Activated CD8-positive, alpha-beta memory T cell treated with anti-CD3 and anti-CD28 coated beads for 24 hours (primary cell): ENCODE data around the gene AP2B1.
"Not testable (repeated sequence)": the region's sequence is repeated elsewhere in the genome, so short reads cannot be mapped to it uniquely, and the experiment has no call there.

ENCODE experiments used
- DNase-seq: peaks from one replicate; pipeline ENCODE4 v3.0.0-alpha.2; 2020

Gene AP2B1

GRCh38 chr17:35578197-35578928 lies 8.8 kb upstream of the AP2B1 start, which contains the start of gene PEX12:
PEX12 (minus strand) TSS chr17:35578571; CDS start chr17:35578021, 550 bp downstream.
- peak; percentile 91 for DNase-seq

- DNase-seq, result no peak
These were observed 8.1 kb upstream of the AP2B1 start for GRCh38 chr17:35578929-35579432.

GRCh38 chr17:35584061-35584460 lies 3.1 kb upstream of the AP2B1 start:
- DNase-seq, result no peak

GRCh38 chr17:35586569-35587073 lies 501 bp upstream of the AP2B1 start:
- no peak for DNase-seq

- no peak for DNase-seq
These were observed 1.2 kb downstream of the AP2B1 start for GRCh38 chr17:35588196-35588920.

DNA sequence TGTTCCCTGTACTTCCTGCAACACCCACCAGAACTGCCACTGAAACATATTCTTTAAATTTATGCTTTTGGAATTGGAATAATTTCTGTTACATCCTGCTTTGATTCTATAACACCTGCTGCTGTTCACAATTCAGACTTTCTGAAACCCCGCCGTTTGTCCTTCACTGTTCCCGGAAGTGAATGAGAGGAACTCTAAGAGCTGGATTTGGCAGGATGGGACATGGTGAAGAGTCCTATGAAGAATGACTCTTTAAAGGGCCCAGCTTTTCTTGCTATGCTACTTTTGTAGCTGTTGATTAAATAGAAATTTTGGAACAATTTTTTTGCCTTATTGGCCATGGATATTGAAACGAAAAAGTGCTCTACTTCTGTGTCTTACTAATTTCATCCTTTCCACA lies 8.9 kb downstream of the AP2B1 start:
- no peak for DNase-seq

GRCh38 chr17:35596530-35597233 lies 9.6 kb downstream of the AP2B1 start:
- DNase-seq, result no peak

DNA sequence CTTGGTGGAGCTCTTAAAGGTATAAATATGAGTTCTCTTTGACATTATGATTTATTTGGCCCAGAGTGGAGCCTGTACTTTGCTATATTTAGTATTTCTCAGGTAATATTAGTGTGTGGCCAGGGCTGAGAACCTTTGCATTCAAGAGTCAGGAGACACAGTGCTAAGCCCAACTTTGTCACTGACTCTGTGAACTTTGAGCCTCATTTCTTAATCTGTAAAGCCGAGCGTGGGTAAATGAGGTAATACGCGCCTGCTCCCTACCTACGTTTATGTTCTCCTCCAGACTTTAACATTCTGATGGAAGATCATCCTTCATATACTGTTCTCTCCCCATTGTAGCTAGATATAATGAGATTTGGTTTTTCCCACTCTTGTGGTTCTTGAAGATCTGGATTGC lies 10.5 kb downstream of the AP2B1 start:
- DNase-seq, result no peak

DNA sequence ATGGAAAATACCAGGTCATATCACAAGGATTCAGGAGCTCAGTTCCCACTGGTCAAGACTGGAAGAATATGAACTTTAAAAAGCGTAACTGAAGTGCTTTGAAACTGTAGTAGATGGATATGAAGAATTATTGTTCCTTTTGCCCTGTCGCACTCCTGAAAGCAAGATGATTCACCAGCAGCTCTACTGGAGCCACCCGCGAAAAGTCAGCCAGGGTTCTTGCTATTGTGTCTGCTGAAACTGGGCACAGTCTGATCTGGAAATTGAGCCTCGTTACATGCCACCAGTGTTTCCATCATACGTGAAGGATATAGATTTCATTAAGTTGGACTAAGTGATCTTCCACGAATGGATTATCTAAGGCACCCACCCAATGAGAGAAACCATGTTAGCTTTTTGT lies 16.6 kb downstream of the AP2B1 start:
- no peak for DNase-seq

- no peak for DNase-seq
These were observed 18.6 kb downstream of the AP2B1 start for GRCh38 chr17:35605678-35606077.

DNA sequence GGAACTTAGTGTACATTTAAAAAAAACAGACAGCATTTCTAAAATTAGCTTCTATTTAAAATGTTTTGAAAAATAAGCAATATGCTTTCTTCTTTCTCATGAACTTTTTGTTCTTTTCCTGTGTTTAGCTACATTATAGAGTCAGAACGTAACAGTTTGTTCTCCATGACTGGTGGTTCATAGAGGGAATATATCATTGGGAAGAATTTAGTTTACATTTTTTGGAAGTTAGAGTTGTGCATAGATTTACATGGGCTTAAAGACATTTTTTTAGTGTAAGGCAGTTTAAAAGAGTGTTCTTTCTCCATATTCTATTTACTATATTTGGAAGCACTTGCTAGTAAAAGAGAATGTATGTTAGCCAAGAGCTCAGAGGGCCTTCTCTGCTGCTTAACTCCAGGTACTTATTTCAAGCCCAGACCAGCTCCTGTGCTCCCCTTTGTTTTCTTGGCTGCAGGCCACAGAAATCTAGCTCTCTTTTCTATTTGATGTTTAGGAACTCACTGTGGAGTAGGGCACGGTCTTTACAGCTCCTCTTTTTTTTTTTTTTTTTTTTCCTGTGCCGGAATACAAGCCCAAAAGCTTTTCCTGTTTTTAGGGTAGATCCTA lies 20.2 kb downstream of the AP2B1 start:
- DNase-seq, result no peak

DNA sequence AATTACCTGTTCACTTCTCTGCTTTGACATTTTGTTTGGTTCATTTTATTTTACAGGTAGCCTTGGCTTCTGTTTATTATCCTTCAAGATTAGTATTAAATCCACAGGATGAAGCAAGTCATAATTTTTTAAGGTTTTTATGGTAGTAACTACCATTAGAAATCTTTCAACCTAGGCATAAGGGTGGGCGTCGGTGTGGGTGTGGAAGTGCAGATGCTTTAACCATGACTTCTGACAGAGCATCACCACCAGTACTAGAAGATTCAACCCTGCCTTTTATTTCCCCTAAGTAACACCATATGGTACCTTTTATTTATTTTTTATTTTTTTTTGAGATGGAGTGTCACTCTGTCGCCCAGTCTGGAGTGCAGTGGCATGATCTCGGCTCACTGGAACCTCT lies 22.7 kb downstream of the AP2B1 start:
- no peak for DNase-seq

DNA sequence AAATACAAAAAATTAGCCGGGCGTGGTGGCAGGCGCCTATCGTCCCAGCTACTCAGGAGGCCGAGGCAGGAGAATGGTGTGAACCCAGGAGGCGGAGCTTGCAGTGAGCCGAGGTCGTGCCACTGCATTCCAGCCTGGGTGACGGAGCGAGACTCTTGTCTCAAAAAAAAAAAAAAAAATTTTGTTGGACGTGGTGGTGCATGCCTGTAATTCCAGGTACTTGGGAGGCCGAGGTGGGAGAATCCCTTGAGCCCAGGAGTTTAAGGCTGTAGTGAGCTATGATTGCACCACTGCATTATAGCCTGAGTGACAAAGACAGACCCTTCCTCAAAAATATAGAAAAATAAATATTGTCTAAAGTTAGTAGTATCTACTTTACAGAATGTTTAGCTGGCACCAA lies 23.6 kb downstream of the AP2B1 start:
- DNase-seq, result not testable (repeated sequence)

DNA sequence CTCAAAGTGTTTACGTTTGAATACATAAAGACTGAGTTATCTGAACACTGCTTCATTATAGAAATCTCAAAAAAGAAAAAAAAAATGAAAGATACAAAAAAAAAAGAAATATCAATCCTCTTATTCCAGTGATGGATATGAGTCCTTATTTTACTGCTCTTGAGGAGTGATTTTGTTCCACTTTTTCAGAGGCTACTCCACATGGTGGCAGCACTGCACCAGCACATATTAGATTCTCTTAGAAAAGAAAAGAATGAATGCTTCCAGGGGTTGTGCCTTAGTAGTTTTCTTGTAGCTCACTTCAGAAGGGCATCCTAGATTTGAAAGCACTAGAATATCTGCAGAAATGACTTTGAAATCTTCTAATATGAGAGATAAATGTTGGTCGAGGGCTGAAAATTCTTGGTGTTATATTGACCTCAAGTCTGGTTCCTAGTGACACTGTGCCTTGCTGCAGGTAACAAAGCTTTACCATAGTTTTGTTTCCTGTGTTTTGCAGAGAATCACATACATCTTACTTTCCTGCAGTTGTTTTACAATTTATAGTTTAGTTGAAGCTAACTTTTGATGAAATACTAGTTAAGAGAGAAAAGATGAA lies 25.9 kb downstream of the AP2B1 start:
- DNase-seq, result no peak

GRCh38 chr17:35614810-35615209 lies 27.7 kb downstream of the AP2B1 start:
- no peak for DNase-seq

DNA sequence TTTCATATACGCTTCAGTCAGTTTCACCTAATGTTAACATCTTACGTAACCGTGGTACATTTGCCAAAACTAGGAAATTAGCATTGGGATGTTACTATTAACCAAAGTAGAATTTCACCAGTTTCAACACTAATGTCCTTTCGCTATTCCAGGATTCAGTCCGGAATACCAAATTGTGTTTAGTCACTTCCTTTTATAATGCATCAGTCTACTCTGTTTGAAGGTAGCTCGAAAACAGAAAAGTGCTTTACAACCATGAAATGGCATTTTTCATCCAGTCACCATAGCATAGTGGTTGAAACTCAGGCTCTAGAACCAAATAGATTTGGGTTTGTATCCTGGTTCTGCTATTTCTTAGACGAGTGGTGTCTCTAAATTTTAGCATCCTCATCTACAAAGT lies 29.4 kb downstream of the AP2B1 start:
- DNase-seq, result no peak

DNA sequence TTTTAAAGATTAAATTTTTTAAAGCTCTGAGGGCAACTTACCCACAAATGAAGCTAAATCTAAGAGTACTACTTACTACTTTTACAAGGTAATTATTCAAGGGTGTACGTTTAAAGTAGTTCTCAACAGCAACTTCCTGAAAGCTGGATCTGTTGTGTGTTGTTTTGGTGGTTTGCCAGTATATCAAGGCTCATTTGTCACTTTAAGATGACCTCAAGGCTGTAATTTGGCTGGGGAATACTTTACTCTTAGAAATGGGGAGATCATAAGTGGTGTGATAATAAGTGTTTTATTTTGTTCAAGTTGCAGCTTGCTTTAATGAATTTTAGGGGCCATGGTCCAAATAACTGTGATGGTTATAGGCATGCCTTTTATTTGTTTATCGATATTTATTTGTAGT lies 30.4 kb downstream of the AP2B1 start:
- no peak for DNase-seq

GRCh38 chr17:35618628-35619027 lies 31.5 kb downstream of the AP2B1 start:
- DNase-seq, result no peak

DNA sequence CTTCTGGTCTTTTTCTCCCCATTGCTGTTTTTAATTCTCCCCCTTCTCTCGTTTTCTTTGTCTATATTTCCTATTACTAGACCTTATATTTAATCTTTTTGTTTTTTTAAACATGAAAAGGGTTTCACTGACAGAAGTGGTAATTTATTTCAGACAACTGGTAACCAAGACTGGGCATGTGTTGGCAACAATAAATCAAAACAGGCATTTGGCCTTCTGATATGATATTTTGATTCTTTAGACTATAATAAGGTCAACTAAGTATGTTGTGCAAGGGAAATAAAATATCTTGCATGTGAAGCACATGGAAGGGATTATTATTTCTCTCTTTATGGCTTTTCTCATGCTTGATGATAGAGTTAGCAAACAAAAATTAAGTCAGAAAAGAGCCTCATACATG lies 34.6 kb downstream of the AP2B1 start:
- DNase-seq, result no peak

GRCh38 chr17:35627417-35627816 lies 40.3 kb downstream of the AP2B1 start:
- no peak for DNase-seq

- no peak for DNase-seq
These were observed 43.5 kb downstream of the AP2B1 start for GRCh38 chr17:35630530-35631148.

DNA sequence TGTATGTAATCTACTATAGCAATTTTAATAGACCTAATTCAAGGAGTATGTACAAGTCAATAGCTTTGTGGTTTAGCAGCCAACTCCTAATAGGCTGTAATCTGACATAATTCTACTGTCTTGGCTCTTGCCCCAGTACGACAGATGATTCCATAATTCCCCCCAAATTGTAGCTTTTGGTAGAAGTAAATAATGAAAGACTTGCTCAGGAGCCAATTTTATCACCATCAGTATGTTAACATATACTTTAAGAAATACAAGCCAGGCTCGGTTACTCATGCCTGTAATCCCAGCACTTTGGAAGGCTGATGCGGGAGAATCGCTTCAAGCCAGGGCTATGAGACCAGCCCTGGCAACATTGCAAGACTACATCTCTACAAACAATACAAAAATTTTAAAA lies 53.9 kb downstream of the AP2B1 start:
- no peak for DNase-seq
